ENCODE results near the gene ALG8.

- TF ChIP-seq, protein P1, sequence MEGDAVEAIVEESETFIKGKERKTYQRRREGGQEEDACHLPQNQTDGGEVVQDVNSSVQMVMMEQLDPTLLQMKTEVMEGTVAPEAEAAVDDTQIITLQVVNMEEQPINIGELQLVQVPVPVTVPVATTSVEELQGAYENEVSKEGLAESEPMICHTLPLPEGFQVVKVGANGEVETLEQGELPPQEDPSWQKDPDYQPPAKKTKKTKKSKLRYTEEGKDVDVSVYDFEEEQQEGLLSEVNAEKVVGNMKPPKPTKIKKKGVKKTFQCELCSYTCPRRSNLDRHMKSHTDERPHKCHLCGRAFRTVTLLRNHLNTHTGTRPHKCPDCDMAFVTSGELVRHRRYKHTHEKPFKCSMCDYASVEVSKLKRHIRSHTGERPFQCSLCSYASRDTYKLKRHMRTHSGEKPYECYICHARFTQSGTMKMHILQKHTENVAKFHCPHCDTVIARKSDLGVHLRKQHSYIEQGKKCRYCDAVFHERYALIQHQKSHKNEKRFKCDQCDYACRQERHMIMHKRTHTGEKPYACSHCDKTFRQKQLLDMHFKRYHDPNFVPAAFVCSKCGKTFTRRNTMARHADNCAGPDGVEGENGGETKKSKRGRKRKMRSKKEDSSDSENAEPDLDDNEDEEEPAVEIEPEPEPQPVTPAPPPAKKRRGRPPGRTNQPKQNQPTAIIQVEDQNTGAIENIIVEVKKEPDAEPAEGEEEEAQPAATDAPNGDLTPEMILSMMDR (IDR thresholded peaks at IDR 0.05) = no peak
- no peak for TF ChIP-seq EP300 (IDR thresholded peaks at IDR 0.05)
Measured at GRCh38 chr11:78160557-78160956, 21.1 kb upstream of the ALG8 start.
